Left hindlimb (tissue), 1 donor: ENCODE data around the gene TH.

Experiments
- DNase-seq: peaks from one replicate; pipeline ENCODE4 v3.0.0-alpha.2; 2018

TH gene

GRCh38 chr11:2171591-2172003 lies at the start of gene TH:
TSS of gene TH (minus strand) at chr11:2171815. CDS start at chr11:2171786, 29 bp downstream.
- no peak for DNase-seq

GRCh38 chr11:2221024-2221423 lies 49.4 kb upstream of the TH start:
- no peak for DNase-seq

GRCh38 chr11:2220173-2220771 lies 48.7 kb upstream of the TH start:
- no peak for DNase-seq

GRCh38 chr11:2219318-2220017 lies 47.9 kb upstream of the TH start:
- DNase-seq = no peak

GRCh38 chr11:2218031-2218633 lies 46.5 kb upstream of the TH start:
- no peak for DNase-seq

GRCh38 chr11:2217211-2218030 lies 45.8 kb upstream of the TH start:
- DNase-seq = no peak

GRCh38 chr11:2216400-2217064 lies 44.9 kb upstream of the TH start:
- DNase-seq = no peak

GRCh38 chr11:2215561-2216399 lies 44.2 kb upstream of the TH start:
- DNase-seq = no peak

- no peak for DNase-seq
Measured at GRCh38 chr11:2215230-2215560, 43.6 kb upstream of the TH start.

GRCh38 chr11:2214527-2215229 lies 43.1 kb upstream of the TH start:
- peak; percentile 47 for DNase-seq

GRCh38 chr11:2213890-2214526 lies 42.4 kb upstream of the TH start:
- DNase-seq = no peak

- DNase-seq = peak; percentile 24
Measured at GRCh38 chr11:2213384-2213842, 41.8 kb upstream of the TH start.

GRCh38 chr11:2212411-2213251 lies 41.0 kb upstream of the TH start:
- DNase-seq = peak; percentile 32

- peak; percentile 28 for DNase-seq
Measured at GRCh38 chr11:2211113-2211971, 39.7 kb upstream of the TH start.

- no peak for DNase-seq
Measured at GRCh38 chr11:2210366-2211112, 38.9 kb upstream of the TH start.

GRCh38 chr11:2209900-2210321 lies 38.3 kb upstream of the TH start:
- DNase-seq = no peak

GRCh38 chr11:2209370-2209801 lies 37.8 kb upstream of the TH start:
- DNase-seq = no peak
